Neural progenitor cell (in vitro differentiated cells): ENCODE data around the gene RGS3.

Source experiments
- EZH2 ChIP-seq: fragments of 200-600 bp; sonication (generic); IDR thresholded peaks from 2 replicates; pipeline ENCODE4 v1.6.1; 2017; ENCODE audit warnings: antibody characterized with exemption, mild to moderate bottlenecking, moderate library complexity
- EZH2phosphoT487 ChIP-seq: fragments of 200-600 bp; sonication (generic); IDR thresholded peaks from 2 replicates; pipeline ENCODE4 v1.6.1; 2017; ENCODE audit warnings: antibody characterized with exemption
- TF ChIP-seq, protein P1 (sequence below): fragments of 200-600 bp; sonication (generic); IDR thresholded peaks from 2 replicates; pipeline ENCODE4 v1.5.1; 2017; ENCODE audit warnings: antibody characterized with exemption, mild to moderate bottlenecking

DNA sequence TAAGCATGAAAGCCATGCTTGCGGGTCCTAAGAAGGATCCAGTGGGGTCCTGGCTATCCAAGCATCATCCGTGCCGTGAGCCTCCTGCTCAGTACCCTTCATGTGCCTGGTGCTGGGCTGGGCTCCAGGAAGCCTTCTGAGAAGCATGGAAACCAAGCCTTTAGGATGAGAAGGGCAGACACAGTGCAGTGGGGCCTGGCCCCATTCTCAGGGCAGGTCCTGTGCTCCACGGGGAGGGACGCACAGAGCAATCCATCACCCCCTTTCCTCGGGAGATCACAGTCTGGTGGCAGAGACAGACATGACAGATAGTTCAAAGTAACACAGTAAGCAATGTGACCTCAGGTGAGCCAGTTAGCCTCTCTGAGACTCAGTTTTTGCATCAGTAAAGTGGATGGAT is 76.9 kb downstream of the RGS3 start:
- TF ChIP-seq, protein P1, sequence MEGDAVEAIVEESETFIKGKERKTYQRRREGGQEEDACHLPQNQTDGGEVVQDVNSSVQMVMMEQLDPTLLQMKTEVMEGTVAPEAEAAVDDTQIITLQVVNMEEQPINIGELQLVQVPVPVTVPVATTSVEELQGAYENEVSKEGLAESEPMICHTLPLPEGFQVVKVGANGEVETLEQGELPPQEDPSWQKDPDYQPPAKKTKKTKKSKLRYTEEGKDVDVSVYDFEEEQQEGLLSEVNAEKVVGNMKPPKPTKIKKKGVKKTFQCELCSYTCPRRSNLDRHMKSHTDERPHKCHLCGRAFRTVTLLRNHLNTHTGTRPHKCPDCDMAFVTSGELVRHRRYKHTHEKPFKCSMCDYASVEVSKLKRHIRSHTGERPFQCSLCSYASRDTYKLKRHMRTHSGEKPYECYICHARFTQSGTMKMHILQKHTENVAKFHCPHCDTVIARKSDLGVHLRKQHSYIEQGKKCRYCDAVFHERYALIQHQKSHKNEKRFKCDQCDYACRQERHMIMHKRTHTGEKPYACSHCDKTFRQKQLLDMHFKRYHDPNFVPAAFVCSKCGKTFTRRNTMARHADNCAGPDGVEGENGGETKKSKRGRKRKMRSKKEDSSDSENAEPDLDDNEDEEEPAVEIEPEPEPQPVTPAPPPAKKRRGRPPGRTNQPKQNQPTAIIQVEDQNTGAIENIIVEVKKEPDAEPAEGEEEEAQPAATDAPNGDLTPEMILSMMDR: no peak
- TF ChIP-seq EZH2: no peak
- no peak for TF ChIP-seq EZH2phosphoT487
